HG02884 (cell line): ENCODE data around the gene SLC13A4.
"Not testable (repeated sequence)": the region's sequence is repeated elsewhere in the genome, so short reads cannot be mapped to it uniquely, and the experiment has no call there.

Experiments
- ATAC-seq: cut with Tn5 transposase; IDR thresholded peaks from one replicate; pipeline ENCODE4 v1.9.1; 2021; ENCODE audit warnings: mild to moderate bottlenecking, moderate library complexity; ENCODE audit not compliant: unreplicated experiment

Gene SLC13A4

DNA sequence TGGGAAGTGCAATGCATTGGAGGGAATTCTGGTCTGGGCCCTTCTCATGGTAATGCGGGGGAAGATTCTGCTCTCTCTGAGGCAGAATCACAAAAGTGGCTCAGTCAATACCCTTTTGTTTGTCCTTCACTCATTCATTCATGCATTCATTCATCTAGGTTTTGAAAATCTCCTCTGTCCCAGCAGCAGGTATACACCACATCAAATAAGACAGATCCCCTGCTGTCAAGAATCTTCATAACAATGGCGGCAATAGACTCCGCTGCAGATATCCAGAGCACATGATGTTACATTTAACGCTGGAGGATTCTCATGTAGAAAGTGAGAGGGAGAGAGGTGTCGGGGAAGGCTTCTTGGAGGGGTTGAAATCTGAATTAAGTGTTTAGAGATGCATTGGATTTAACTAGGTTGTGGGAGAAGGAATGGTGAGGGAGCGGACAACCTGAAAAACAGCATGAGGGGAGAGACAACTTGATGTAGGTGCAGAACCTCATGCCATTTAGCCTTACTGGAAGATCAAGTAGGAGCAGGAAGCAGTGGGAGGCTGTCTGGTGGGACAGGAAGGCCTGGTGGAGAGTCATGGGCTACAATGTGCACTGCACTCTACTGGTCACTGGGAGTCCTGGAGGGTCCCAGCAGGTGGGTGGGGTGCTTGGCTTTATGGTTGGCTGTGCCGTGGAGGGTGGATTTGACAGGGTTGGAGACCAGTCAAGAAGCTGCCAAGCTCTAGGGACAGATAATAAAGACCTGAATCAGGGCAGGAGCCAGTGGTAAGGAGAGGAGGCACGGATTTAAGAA is 25.8 kb upstream of the SLC13A4 start:
- ATAC-seq: no peak

DNA sequence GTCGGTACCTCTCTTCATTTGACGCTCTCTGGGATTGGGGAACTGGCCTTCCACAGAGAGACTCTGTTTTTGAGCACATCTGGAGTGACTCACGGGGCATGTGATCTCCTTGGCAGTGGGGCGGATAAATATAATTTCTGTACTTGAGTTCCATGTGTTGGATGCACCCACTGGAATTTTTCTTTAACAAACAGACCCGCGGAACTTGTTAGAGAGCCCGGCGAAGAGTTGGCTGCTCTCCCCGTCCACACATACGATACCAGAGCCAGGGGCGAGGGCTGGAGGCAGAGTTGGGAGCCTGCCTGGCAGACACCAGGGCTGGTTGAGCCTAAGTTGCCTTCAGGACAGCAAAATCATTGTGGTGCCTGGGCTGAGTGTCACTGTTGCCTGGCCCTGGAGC is 20.8 kb upstream of the SLC13A4 start, which contains the start of gene FAM180A:
TSS of gene FAM180A (minus strand) at position 44 of the 400 bp plus-strand sequence. CDS start 233 bp downstream, outside the sequence.
- ATAC-seq: no peak

DNA sequence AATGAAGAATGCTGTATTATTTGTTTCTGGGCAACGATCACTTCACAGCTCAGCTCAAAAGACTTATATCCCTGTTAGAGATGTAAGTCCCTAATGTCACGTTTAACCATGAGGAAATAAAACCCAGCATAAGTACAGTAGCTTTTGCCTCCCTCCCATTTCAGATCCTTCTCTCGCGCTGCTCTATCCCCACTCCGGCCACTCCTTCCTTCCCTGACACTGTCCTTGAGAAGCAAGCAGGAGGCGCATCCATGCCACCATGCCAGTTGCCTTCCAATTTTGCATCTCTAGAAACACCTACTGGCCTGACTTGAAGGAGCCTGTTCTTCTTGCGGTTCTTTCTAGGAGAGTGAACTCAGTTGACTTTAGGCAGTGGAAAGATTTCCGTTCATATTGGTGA is 19.4 kb upstream of the SLC13A4 start:
- no peak for ATAC-seq

DNA sequence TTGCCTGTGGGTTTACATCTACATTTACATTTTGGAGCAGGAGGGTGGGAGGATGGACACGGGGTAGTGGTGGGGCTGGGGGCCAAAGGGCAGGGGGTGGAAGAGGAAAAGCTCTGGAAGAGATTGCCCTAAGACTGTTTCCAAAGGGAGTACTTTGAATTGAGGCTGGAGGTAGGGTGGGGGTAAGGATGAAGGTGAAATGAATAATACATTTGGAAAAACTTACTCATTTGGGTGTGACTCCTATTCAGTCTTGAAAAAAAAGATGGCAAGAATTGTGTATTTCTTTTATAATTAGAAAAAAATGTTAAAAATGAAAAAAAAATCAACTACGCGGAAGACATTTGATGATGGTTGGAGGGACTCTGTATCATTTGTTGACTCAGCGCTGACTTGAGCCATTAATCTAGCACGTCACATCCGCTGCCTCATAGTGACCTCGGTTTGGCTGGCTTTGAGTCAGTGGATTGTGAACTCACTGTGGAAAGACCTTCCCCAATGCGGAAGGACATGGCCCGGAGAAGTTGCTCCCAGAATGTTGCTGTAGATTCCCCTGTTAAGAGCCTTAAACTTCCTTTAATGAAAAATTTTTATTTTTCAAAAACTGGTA is 17.8 kb upstream of the SLC13A4 start:
- ATAC-seq: no peak

DNA sequence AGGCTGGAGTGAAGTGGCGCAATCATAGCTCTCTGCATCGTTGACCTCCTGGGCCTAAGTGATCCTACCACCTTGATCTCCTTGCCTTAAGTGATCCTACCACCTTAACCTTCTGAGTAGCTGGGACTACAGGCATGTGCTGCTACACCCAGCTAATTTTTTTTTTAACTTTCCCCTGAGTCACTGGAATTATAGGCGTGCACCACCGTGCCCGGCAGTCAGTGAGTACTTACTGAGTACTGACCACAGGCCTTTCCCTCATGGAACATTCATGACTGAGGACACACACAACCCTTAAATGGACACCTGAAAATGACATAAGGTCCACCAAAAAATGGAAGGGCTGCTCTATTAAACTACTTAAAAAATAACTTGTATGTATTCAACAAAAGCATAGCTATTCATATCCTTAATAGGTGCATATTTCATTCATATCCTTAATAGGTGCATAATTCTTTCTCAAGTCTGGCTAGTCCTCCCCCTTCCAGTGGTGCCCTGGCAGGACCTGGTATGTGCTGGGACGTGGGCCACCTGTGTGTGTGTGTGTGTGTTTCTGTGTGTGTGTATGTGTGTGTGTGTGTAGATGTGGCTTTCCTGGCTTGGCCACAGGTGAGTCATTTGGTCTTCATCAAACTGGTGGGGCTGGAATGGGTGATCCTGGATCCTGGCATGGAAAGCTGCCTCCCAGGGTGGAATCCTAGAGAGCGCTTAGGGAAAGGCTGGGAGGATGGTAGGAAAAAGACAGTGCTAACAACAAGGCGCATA is 17.1 kb upstream of the SLC13A4 start:
- no peak for ATAC-seq

DNA sequence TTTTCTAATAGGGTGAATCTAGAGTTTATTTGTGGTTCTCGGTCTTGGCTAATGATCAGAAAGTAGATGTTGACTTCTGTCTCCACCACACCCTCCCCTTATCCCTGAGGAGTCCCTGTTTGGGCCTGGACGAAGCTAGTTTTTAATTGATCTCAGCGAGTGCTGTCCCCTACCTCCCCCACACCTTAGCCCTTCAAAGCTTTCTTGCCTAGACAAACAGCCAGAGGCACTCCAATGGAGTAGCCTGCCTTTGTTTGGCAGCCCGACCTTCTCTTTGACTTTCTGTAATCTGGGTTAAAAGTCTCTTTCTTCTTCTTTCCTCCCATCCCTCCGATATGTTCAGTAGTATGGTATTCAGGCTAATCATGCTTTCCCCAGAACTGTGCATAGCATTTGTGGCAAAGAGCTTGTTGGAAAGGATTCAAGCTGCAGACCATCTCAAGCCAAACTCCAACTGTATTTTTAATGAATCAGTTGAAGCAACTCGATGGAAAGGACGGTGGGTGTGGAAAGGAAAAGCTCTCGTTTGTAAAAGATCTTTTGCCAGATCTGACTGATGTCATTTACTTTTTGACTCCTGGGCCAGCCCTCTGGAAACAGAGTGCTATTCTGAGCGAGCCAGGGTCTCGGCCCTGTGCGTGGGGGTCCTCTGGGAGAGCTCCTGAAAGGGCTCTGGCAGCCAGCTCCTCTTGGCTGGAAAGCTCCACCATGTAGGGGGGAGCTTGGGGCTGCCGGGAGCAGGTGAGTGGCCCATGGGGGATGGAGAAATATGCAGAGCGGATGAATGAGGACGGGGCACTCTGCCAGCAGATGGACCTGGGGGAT is 16.1 kb upstream of the SLC13A4 start:
- no peak for ATAC-seq

DNA sequence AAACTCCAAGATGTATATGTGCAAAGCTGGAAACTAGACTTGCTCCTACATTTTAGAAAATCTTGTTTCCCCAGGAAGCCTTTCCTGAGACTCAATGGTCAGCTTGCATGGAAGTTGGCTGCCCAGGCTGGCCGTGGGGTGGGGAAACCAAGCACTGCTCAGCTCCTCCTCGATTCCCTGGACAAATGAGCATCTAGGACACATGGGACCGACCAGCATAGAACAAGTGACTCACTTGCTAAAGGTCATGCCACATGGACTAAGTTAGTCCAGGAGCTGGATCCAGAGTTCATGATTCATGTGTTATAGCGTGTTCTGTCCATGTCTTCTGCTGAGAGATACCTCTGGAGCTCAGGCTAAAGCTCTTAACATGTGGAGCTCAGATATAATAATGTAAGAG is 14.4 kb upstream of the SLC13A4 start:
- ATAC-seq: no peak

DNA sequence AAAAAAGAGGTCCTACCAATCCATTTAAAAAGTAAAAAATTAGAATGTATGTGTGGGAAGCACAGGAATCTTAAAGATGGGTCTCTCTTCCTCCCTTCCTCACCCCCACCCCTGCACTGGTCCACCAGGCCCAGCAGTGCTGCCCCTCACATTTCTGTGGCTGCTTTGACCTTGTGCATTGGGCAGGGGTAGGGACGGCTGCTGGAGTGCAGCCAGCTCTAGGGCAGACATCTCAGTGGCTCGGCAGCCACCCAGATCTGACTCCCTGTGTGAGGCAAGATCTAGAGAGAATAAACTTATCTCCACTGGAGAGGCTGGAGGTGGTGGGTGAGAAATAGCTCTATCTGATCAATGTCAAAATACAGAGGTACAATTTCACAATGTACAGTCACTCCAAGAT is 13.9 kb upstream of the SLC13A4 start:
- no peak for ATAC-seq

DNA sequence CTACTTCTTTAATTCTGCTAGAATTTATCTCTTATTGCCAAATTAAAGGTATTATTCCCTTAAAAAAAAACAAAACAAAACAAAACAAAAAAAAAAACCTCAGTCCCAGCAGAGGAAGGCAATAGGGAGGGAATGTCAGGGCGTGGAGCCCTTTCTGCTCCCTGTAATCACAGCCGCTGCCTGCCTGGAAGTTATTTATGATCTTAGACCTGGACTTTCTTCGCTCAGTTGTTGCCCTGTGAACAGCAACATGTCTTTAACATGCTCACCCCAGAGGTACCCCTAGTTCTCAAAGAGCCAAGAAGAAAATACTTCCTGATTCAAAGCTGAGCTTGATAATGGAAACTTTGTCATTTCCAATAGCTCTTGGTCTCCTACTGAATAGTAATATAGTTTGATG is 12.9 kb upstream of the SLC13A4 start:
- no peak for ATAC-seq

DNA sequence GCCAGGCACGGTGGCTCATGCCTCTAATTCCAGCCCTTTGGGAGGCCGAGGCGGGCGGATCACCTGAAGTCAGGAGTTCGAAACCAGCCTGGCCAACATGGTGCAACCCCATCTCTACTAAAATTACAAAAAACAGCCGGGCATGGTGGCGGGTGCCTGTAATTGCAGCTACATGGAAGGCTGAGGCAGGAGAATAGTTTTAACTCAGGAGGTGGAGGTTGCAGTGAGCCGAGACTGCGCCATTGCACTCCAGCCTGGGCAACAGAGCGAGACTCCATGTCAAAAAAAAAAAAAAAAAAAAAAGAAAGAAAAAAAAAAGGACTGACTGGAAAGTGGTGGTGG is 9.3 kb upstream of the SLC13A4 start:
- not testable (repeated sequence) for ATAC-seq

DNA sequence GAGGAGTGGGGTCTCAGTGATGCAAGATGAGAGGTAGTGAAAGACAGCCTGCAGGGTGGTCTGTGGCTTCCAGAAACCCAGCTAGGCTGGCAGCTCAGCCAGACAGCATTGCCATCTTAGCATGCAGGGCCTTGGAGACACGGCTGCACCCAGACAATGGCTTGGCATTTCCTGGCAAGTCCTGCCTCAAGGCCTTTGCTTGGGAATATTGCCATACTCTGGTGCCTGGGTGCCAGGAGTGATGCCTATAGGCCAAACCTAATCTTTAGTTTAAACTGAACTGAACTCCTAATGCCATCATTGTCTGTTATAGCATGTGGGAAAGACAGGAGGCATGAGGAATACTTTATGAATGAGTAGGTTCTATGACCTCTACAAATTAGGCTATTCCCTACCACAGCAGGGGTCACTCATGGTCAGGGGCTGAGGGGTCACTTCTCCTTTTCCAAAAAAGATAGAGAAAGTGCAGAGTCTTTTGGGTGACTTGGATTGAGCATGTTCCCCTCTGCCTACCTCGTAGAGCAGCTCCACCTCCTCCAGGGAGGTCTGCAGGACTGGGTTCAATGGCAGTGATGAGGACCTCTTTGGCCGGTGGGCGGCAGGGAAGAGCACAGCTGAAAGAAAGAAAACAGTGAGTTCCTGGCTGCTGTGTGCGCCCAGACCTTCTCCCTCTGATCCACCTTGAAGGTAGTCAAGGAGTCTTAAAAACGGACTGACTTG is 8.8 kb upstream of the SLC13A4 start:
- no peak for ATAC-seq

DNA sequence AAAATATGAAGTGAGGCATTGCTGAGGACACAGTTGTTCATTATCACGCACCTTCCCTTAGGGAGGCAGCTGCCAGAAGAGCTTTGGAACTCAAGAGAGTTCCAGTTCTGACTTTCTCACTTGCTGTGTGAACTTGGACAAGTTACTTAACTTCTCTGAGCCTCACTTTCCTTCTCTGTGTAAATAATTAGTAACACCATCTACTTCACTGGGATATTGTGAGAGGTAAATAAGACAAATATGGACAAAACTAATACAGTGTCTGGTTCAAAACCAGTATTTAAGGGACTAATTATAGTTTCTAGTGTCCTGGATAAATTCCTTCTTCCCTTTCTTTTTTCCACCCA is 6.3 kb upstream of the SLC13A4 start:
- ATAC-seq: no peak

DNA sequence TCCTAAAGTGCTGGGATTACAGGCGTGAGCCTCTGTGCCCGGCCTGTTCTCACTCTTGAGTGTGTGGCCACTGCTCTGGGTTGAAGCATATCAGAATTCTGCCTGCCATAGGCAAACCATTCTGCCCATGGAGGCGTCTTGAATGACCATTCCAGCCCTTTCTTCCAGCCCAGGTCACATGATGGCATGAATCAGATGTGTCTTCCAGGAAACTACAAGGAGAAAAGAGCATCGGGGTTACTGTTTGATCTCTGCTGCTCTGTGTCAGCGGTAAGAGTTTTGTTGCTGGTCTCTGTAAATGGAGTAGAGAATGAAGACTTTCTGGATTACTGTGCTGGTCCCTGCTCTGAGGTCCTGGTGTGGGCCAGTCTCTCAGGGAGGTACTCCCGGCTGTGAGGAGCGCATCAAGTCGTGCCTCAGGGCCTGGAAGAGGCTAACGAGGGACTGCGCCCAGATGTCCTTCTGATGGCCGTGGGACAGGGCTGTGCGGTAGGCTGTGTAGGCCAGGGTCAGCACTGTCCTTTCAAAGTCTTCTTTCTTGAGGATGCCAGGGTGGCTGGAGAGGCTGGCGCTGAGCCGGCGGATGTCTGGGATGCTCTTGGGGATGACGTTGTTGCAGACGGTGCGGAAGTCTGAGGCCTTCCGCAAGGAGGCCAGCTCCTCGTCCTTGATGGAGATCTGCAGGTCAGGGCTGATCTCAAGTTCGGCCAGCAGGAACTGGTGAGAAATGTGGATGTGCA is 5.8 kb upstream of the SLC13A4 start:
- no peak for ATAC-seq

DNA sequence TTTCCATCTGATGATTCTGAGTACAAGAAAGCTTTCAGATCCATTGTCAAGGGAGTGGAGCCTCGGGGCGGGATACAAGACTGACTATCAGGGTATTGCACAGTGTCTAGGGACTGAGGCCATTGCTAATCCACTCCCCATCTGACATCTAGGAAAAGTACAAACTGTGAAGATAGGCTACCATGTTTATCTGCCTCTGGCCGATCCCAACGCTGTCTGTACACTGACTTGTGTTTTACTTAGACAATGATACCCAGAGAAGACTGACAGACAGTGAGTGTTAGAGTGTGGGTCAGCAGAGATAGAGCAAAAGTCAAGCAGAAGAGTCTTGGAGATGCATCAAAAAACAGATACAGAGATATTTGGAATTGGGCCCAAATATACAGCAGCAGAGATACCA is 3.1 kb upstream of the SLC13A4 start:
- ATAC-seq: no peak

DNA sequence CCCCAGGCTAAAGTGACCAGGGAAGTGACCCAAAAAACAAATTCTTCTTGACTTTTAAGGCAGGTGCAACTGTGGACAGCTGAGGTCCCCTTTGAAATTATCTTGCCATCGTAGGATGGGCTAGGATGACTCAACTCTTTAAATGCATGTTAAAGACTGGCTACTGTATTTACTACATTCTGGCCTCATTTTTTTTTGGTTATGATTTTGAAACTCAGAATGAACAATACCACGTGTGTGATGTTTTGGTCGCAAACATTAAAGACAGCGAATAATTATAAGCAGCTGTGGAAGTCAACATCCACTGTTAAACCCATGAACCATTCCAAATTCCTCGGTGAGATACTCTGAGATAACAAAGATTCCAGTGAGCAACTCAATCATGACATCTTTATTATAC is 1.2 kb upstream of the SLC13A4 start:
- ATAC-seq: no peak

DNA sequence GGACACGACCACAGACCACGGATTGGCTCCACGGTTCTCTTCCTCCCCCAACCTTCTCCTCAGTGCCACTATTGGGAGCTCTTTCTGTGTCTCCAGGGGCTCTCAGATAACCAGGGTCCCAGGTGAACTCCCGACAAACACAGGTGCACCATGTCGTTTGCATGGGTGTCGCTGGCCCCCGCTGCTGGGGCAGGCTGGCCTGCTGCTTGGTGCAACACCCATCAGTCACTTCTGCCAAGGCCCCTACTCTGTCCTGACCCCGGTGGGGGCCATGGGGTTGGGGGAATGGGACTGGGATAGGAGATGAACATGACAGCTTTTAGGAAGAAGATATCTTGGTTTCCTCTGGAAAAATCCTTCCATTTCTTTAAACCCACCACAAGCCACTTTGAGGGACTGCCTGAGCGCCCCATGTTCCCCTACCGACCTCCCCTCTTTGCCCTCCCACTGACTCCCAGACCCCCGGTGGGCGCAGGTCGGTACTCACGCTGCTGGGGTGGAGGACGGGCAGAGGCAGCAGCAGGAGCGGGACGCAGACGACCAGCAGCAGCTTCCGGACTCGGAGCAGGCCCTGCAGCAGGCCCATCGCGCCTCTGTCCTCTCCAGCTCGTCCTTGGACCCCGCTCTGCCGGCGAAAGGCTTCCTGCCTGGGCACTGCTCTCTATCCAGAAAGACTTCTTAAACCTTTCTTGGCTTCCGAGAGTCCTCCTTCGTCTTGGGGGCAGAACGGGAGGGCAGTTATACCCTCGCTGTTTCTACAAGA is 894 bp downstream of the SLC13A4 start:
- no peak for ATAC-seq

DNA sequence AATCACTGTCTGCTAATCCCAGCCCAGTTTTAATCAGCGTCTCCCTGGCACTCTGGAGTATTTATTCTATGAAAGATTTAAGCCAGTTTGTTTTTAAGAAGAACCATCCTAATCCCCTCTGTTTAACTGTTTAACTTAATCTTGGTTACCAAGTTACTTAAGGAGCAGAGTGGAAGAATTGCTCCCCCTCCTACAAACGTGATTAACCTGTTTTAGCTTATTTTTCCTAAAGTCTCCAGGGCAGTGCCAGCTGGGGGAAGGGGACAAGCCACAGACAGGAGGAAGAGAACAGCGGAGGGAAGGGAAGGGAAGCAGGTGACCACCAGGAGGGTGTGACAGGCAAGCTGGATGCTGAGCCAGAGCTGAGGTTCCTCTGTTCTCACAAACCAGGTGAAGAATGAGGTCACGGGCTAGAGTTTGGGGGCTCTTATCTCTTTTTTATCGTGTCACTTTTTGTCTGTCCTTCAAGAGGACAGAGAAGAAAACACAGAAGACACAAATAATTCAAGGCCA is 1.7 kb downstream of the SLC13A4 start:
- ATAC-seq: no peak

DNA sequence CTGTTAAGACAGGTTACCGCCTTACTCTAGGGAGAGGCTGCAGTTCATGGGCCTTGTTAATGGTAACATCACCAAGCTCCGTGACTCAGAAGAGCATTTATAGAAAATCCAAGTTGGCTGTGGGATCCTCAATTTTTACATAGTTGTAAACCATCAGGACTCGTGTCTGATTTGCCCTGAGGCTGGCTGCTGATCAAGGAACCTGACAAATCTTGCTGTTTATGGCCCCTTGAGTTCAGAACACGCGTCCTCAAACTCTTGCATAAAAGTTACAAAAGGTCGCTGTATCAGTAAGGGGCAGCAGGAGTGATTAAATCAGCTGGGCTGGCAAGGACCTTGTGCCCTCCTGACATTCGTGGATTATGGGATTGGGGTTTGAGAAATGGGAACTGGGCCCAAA is 4.6 kb downstream of the SLC13A4 start:
- no peak for ATAC-seq
